Stimulated activated naive B cell treated with anti-CD40 and anti-IgM and Interleukin-4, amounts not matched to agents 10 μg/mL and 1 μg/mL and 100 μg/mL, for 72 hours (primary cell): Measurements from ENCODE around the gene ADCK1.
"Not testable (repeated sequence)": the region's sequence is repeated elsewhere in the genome, so short reads cannot be mapped to it uniquely, and the experiment has no call there.

ENCODE experiments used
- ATAC-seq, 2 donors: fragments of 150-1000 bp; cut with Tn5 transposase; replicated peaks; 2 replicates each; pipeline ENCODE4 v1.10.0; 2021; ENCODE audit warnings: moderate library complexity in 1 of 2
- DNase-seq: peaks from one replicate; pipeline ENCODE4 v3.0.0; 2021
- H3K27ac Mint-ChIP-seq: one replicate; pipeline ENCODE4 v1.8.0; 2022; ENCODE audit warnings: mild to moderate bottlenecking, mixed read lengths
- H3K27me3 Mint-ChIP-seq, 2 donors: one replicate each; pipeline ENCODE4 v1.8.0; 2022; ENCODE audit warnings: mixed read lengths in 2 of 2
- H3K36me3 Mint-ChIP-seq, 2 donors: one replicate each; pipeline ENCODE4 v1.8.0; 2022; ENCODE audit warnings: mixed read lengths in 2 of 2, mild to moderate bottlenecking in 1 of 2
- H3K4me1 Mint-ChIP-seq, 2 donors: one replicate each; pipeline ENCODE4 v1.8.0; 2022; ENCODE audit warnings: mixed read lengths in 2 of 2, mild to moderate bottlenecking in 1 of 2
- H3K4me3 Mint-ChIP-seq, 2 donors: one replicate each; pipeline ENCODE4 v1.8.0; 2022; ENCODE audit warnings: mild to moderate bottlenecking in 2 of 2, mixed read lengths in 2 of 2, moderate library complexity in 1 of 2
- H3K9me3 Mint-ChIP-seq, 2 donors: one replicate each; pipeline ENCODE4 v1.8.0; 2022; ENCODE audit warnings: mixed read lengths in 2 of 2, mild to moderate bottlenecking in 1 of 2

Gene ADCK1

GRCh38 chr14:77911356-77911755 is 111.4 kb downstream of the ADCK1 start:
- Mint-ChIP-seq H3K27ac (no peak overlapping the region), H3K36me3 (peaks cover 15 to 39% of the 10 kb centered on the region in 2 donors), H3K4me1 (peaks cover 3 to 5% of the 10 kb centered on the region in 2 donors), H3K27me3 (no peaks in the 10 kb centered on the region), H3K9me3 (peaks cover 0 to under 1% of the 10 kb centered on the region in 2 donors), H3K4me3 (no peak overlapping the region)
- no peak for DNase-seq
- ATAC-seq = no peak

GRCh38 chr14:77912754-77913556 is 113.0 kb downstream of the ADCK1 start:
- DNase-seq = no peak
- ATAC-seq = no peak
- Mint-ChIP-seq H3K36me3 (peaks cover 15 to 37% of the 10 kb centered on the region in 2 donors), H3K4me3 (no peak overlapping the region), H3K4me1 (peaks cover 3 to 5% of the 10 kb centered on the region in 2 donors), H3K27ac (no peak overlapping the region), H3K9me3 (no peaks in the 10 kb centered on the region), H3K27me3 (no peaks in the 10 kb centered on the region)

- no peak for DNase-seq
- H3K9me3 Mint-ChIP-seq = peaks cover 0 to 1% of the 10 kb centered on the region in 2 donors
- H3K4me3 Mint-ChIP-seq = no peak overlapping the region
- no peak overlapping the region for H3K27ac Mint-ChIP-seq
- no peak for ATAC-seq
- peaks cover 16 to 31% of the 10 kb centered on the region in 2 donors for H3K36me3 Mint-ChIP-seq
- H3K4me1 Mint-ChIP-seq = no peaks in the 10 kb centered on the region
- no peaks in the 10 kb centered on the region for H3K27me3 Mint-ChIP-seq
Observed at GRCh38 chr14:77914073-77914721, 114.3 kb downstream of the ADCK1 start.

GRCh38 chr14:77915390-77915789 is 115.5 kb downstream of the ADCK1 start:
- H3K4me1 Mint-ChIP-seq, H3K9me3 Mint-ChIP-seq, DNase-seq, ATAC-seq, H3K27me3 Mint-ChIP-seq, H3K27ac Mint-ChIP-seq, H3K4me3 Mint-ChIP-seq: not testable (repeated sequence)
- H3K36me3 Mint-ChIP-seq = peaks cover 24 to 37% of the 10 kb centered on the region in 2 donors

GRCh38 chr14:77917491-77918201 is 117.7 kb downstream of the ADCK1 start:
- Mint-ChIP-seq H3K36me3 (peaks cover 24 to 34% of the 10 kb centered on the region in 2 donors), H3K27ac (no peak overlapping the region), H3K27me3 (no peaks in the 10 kb centered on the region), H3K9me3 (peaks cover 0 to 4% of the 10 kb centered on the region in 2 donors), H3K4me1 (no peaks in the 10 kb centered on the region), H3K4me3 (no peak overlapping the region)
- ATAC-seq = no peak
- no peak for DNase-seq

GRCh38 chr14:77918448-77918847 is 118.5 kb downstream of the ADCK1 start:
- ATAC-seq = no peak

GRCh38 chr14:77920312-77920711 is 120.4 kb downstream of the ADCK1 start:
- no peaks in the 10 kb centered on the region for H3K4me1 Mint-ChIP-seq
- ATAC-seq (no peak), DNase-seq (no peak)

More at GRCh38 chr14:77918448-77918847, 118.5 kb downstream of the ADCK1 start:
- Mint-ChIP-seq H3K27ac (no peak overlapping the region), H3K9me3 (peaks cover 0 to 4% of the 10 kb centered on the region in 2 donors), H3K4me1 (no peaks in the 10 kb centered on the region), H3K36me3 (peaks cover 22 to 36% of the 10 kb centered on the region in 2 donors), H3K4me3 (no peak overlapping the region), H3K27me3 (no peaks in the 10 kb centered on the region)
- no peak for DNase-seq

GRCh38 chr14:77921818-77922217 is 121.9 kb downstream of the ADCK1 start:
- Mint-ChIP-seq H3K4me1 (no peaks in the 10 kb centered on the region), H3K4me3 (no peak overlapping the region), H3K27ac (no peak overlapping the region), H3K27me3 (no peaks in the 10 kb centered on the region), H3K36me3 (peaks cover 26 to 35% of the 10 kb centered on the region in 2 donors), H3K9me3 (peaks cover 0 to 4% of the 10 kb centered on the region in 2 donors)
- ATAC-seq (no peak), DNase-seq (no peak)

More at GRCh38 chr14:77920312-77920711, 120.4 kb downstream of the ADCK1 start:
- peaks cover 26 to 30% of the 10 kb centered on the region in 2 donors for H3K36me3 Mint-ChIP-seq
- no peaks in the 10 kb centered on the region for H3K27me3 Mint-ChIP-seq
- H3K9me3 Mint-ChIP-seq = peaks cover 0 to 4% of the 10 kb centered on the region in 2 donors
- no peak overlapping the region for H3K27ac Mint-ChIP-seq
- H3K4me3 Mint-ChIP-seq = no peak overlapping the region

GRCh38 chr14:77923131-77923936 is 123.4 kb downstream of the ADCK1 start:
- no peak overlapping the region for H3K4me3 Mint-ChIP-seq
- H3K27ac Mint-ChIP-seq = no peak overlapping the region
- H3K4me1 Mint-ChIP-seq = no peaks in the 10 kb centered on the region
- no peak for DNase-seq
- peaks cover 0 to 4% of the 10 kb centered on the region in 2 donors for H3K9me3 Mint-ChIP-seq
- no peaks in the 10 kb centered on the region for H3K27me3 Mint-ChIP-seq
- no peak for ATAC-seq
- peaks cover 24 to 41% of the 10 kb centered on the region in 2 donors for H3K36me3 Mint-ChIP-seq

- H3K9me3 Mint-ChIP-seq = peaks cover 0 to 3% of the 10 kb centered on the region in 2 donors
- DNase-seq (no peak), ATAC-seq (no peak)
- no peaks in the 10 kb centered on the region for H3K4me1 Mint-ChIP-seq
- H3K4me3 Mint-ChIP-seq = no peak overlapping the region
- H3K36me3 Mint-ChIP-seq = peaks cover 20 to 38% of the 10 kb centered on the region in 2 donors
- H3K27me3 Mint-ChIP-seq = no peaks in the 10 kb centered on the region
- no peak overlapping the region for H3K27ac Mint-ChIP-seq
Observed at GRCh38 chr14:77924141-77924948, 124.4 kb downstream of the ADCK1 start.

GRCh38 chr14:77926942-77927341 is 127.0 kb downstream of the ADCK1 start:
- DNase-seq = no peak
- Mint-ChIP-seq H3K27ac (no peak overlapping the region), H3K4me1 (no peaks in the 10 kb centered on the region), H3K36me3 (peaks cover 23 to 41% of the 10 kb centered on the region in 2 donors), H3K27me3 (no peaks in the 10 kb centered on the region), H3K9me3 (no peaks in the 10 kb centered on the region), H3K4me3 (no peak overlapping the region)
- no peak for ATAC-seq

GRCh38 chr14:77931441-77931840 is 131.5 kb downstream of the ADCK1 start:
- no peak overlapping the region for H3K4me3 Mint-ChIP-seq
- DNase-seq (no peak), ATAC-seq (no peak)
- H3K27ac Mint-ChIP-seq = no peak overlapping the region
- no peaks in the 10 kb centered on the region for H3K4me1 Mint-ChIP-seq
- H3K36me3 Mint-ChIP-seq = peaks cover 53 to 68% of the 10 kb centered on the region in 2 donors
- H3K9me3 Mint-ChIP-seq = peaks cover 23% of the 10 kb centered on the region in 2 donors
- no peaks in the 10 kb centered on the region for H3K27me3 Mint-ChIP-seq

- no peak for DNase-seq
- no peak for ATAC-seq
- H3K4me1 Mint-ChIP-seq = no peaks in the 10 kb centered on the region
- H3K27me3 Mint-ChIP-seq = no peaks in the 10 kb centered on the region
- H3K4me3 Mint-ChIP-seq = no peak overlapping the region
- no peak overlapping the region for H3K27ac Mint-ChIP-seq
- peaks cover 24 to 26% of the 10 kb centered on the region in 2 donors for H3K9me3 Mint-ChIP-seq
- peaks cover 55 to 69% of the 10 kb centered on the region in 2 donors for H3K36me3 Mint-ChIP-seq
Observed at GRCh38 chr14:77936138-77936639, 136.3 kb downstream of the ADCK1 start.
